Ureter (tissue), 1 donor: Measurements from ENCODE around the gene LHX5. TPM values are rescaled to one million over a fixed set of nuclear protein-coding genes. Genes with fewer than 3 reads are reported as not detected.
A peak's percentile ranks its signal among the peaks of the same experiment; 100 is the strongest.

Experiments used
- DNase-seq: peaks from one replicate; pipeline ENCODE4 v3.0.0-alpha.2; 2020; ENCODE audit warnings: low spot score
- total RNA-seq: library from RNA; stranded (reverse); gene quantifications from one replicate; pipeline ENCODE4 v1.2.4, GENCODE V29; 2023
- donor health status: DM: yes; HTN: yes; CAD: no.

The LHX5 gene
- total RNA-seq, 1 donor from 2014 or later = not detected

DNA sequence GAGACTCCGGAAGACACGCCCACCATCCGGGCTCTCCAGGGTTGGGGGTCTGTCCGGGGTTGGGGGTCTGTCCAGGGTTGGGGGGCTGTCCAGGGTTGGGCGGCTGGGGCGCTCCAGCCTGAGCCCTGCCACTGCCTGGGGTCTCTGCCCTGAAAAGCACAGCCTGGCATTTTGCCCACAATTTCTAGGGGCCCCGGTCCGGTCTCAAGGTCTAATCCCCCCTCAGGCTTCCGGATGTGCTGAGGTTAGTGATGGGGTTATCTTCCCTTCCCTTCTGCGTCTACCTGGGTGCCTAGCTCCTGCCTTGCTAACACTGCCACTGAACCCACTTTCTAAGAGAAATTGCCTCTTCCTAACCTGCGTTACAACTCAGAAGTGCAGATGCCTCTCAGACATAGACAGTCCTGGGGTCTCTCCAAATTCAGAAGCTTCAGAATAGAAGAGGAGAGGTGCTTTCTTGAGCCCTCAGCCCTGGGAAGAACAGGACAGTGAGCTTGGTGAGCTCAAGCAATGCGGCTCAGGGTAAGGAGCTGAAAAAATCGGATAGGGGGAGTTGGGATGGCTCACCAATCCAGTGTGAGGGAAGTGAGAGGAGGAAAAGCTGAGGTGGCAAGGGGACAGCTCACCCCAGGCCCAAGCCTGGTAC lies 5.7 kb downstream of the LHX5 start:
- DNase-seq = no peak

DNA sequence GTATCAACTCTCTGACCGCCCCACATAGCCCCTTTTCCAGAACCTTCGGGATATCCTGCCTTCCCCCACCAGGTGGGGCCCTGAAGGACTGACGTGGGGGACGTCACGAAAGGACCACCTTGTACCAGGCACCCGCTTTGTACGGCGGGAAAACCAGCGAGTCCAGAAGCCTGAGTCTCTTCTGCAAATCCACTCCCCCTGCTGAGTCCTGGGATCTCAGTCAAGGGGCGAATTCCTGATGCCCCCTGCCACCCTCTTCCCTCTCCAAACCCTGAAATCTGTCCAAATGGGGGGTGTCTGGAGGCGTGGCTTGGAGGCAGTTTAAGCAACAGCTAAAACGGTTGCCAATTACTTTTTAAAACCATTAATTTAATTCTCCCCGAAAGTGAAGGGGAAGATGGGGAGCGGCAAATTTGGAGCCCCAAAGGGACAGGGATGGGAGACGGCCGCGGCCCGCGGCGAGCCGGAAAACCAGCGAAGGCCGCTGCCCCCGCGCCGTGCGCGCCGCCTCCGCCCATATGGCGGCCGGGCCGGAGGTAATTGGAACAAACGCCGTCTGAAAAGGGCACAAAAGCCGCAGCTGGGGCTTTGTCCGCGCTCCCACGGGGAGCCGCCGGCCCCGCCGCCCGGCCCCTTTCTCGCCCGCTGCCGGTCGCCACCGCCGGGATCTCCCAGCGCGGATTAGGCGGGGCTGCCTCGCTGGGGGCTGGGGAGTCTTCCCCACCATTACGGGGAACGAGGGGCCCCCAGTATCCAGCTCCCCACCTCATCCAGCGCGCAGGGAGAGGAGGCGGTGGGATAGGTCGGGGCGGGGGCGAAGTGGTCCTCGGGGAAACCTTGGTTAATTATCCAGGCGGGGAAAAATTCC lies 6.6 kb downstream of the LHX5 start:
- DNase-seq = no peak

DNA sequence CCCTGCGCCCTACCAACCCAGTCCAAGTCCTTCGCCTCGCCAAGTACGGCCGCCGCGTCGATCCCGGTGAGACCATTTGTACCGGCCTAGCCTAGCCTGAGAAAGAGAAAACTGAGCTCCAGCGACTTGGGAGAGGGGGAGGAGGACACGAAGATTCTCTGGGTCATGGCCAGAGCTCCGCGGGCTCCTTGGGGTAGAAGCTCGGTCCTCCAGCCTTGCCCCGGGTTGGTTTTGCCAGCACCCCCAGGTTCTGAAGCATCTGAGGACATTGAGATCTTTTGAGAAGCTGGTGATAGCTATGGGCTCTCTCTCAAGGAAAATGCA lies 7.3 kb downstream of the LHX5 start:
- no peak for DNase-seq

DNA sequence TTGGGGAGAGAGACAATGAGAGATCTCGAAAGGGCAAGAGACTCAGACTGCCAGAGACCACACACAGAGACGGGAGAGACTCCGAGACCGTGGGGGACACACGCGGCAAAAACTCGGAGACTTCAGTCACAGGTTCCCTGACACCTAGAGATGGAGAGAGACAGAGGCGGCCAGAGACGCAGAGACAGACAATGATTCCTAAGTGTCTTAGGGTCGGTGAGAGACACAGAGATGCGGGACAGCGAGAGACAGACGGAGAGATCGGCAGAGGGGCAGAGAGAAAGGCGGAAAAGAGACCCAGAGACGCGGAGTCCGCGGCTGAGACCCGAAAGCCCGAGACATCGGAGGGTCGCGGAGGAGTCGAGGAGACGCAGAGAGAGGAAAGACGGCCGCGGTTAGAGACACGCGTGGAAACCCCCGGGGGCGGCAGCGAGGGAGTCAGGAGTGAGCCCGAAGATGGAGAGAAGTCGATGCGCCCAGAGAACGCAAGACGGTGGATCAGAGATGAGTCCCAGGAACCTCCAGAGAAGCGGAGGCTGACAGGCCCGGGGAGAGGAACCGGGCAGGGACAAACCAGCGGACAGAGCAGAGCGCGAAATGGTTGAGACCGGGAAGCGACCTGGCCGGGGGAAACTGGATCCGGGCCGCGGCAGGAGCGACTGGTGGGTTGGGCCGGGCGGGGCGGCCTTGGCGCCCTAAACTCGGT lies 7.8 kb downstream of the LHX5 start:
- no peak for DNase-seq

DNA sequence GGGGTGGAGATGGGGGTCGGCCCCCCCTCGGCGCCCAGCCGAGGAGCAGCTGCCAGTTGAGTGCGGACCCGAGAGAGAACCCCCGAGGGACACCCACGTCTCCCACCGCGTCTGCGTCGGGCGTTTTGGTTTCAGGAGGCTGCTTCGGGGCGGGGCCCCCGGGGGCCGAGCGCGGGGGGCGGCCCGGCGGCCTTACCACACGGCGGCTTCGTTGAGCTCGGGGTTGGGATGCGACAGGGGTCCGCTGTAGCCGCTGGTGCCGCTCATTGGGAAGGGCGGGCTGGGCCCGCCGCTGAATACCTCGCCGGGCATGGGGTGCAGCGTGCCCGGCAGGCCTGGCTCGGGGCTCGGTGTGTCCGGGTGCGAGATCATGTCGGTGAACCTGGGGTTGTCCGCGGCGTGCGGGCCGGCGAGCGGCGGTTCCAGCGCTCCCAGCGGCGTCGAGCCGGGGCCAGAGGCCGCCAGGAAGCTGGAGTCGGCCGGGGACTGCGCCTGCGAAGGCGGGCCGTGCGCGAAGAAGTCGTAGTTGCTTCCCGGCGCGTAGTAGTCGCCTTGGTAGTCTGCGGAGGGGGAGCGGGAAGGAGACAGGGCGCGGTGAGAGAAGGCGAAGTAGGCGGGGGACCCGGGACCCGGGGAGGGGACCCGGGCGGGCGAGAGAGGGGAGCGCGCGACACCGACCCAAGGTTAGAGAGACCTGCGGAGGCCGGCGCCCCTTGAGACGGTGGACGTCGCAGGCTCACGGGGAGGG lies 8.5 kb downstream of the LHX5 start:
- DNase-seq = no peak

DNA sequence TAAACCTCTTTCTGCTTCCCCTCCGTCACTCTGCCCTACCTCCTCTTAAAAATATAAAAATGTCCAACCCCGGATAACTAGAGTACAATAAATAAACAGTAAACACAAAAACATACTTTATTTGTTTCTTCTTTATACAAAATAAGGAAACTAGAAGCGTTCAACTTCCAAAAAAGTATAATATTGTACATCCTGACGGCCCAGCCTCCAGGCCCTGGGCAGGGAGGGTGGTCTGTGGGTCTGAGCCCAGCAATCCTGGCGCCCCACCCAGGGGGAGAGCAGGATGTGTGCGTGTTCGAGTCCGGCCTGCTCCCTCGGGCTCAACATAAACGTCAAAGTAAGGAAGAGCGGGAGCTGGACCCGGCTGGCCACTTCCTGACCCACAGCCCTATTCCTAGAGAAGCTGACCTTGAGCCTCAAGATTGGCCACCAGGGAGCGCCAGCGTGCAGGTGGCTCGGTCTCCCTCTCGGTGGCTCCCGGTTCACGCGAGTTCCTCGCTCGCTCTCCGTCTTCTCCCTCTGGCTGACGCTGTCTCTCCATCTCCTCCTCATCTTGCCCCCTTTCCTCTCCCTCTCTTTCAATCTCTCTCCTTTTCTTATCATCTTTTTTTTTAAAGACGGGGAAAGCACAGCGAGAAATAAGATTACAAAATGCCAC lies 9.4 kb downstream of the LHX5 start:
- peak; percentile 73 for DNase-seq

DNA sequence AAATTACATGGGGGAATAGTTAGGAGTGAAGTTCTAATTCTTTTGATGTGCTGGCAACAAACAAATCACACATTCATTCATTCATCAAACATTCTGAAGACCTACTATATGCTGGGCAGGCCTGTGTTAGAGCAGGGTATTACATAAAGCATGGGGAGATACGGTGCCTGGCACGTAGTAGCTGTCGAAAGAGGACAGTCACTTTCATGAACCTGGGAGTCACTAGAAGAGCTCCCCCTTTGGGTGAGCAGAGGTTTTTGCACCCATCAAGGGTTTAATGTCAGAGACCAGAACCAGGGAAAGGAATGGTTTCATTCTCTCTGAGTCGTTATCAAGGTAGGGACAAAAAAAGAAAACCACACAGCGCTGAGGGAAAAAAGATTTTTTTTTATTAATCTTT lies 10.0 kb downstream of the LHX5 start:
- DNase-seq = no peak

DNA sequence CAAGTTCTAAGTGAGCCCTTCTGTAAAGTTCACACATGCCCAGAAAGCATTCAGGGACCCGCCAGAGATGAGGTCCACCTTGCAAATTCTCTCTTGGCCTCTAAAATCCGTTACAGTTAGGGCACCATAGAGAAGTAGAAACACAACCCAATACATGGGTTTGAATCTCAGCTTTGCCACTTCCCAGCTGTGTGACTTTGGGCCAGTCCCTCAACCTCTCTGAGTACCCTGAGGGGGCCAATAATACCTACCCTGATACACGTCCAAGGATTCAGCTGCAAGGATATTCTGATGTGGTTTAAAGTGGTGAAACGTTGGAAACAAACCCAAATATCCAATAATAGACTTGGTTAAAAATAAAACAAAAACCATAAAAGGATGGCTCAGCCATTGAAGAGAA lies 11.7 kb downstream of the LHX5 start:
- DNase-seq = no peak

DNA sequence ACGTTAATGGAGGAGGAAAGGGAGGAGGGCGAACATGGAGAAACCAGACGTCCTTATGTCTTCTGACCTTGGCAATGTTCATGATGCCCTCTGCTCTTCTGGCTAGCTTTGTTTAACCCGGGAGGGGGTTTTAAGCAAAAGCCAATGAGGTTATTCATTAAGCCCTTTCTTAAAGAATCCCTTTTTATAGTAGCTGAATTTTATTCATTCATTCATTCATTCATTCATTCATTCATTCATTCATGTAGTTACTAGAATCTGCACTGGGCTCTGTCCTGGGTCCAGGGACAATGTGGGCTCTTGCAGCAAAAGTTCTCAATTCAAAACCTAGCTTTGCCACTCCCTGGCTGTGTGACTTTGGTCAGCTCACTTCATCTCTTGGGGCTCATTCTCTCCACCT lies 14.0 kb downstream of the LHX5 start:
- no peak for DNase-seq

DNA sequence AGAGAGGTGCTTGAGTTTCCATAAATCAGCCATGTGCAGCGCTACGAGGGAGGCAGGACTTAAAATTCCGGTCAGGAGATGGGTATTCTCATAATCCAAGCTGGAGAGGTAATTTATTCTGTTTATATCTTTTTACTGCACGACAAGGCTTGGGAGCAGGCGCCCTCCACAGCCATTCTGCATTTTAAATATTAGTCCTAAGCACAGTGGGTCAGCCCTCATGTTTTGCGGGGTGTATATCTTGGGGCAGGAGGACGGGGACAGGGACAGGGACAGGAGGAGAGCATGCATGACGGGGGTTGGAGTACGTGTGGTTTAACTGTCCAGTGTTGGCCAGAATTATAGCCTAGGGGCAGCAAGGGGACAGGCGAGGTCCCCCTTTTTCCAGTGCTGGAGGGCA lies 14.5 kb downstream of the LHX5 start:
- no peak for DNase-seq

DNA sequence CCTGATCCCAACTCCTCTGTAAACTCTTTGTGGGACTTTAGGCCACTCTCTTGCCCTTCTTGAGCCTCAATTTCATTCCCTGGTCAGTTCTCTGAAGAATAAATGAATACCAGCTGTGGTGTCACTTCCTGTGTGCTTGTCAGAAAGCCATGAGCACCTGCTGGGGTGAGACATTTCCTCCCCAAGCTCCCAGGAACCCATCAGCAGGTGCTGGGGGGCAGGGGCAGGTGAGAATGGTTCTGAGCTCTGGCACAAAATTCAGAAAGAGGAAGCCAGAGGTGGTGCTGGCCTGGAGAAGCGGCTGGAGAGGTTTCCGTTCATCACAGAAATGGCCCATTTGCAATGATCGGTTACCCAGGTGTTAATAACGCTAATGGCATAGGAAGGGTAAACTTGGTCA lies 14.9 kb downstream of the LHX5 start:
- DNase-seq = no peak

DNA sequence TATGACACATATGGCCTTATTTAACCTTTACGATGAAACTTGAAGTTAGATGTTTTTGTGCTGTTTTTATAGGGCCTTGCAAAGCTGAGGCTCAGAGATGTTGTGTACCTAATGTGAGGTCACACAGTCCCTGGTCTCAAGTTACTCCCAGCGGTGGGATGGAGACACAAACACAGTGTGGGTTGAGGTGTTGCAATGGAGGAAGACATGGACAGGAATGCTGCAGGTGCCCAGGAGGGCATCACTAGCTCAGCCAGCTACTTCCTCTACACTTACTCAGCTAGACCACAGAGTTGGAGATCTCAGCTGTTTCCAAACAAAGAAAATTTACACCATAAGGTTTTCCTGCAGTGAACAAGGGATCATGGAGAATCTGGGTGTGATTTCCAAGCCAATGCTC lies 15.5 kb downstream of the LHX5 start:
- no peak for DNase-seq

DNA sequence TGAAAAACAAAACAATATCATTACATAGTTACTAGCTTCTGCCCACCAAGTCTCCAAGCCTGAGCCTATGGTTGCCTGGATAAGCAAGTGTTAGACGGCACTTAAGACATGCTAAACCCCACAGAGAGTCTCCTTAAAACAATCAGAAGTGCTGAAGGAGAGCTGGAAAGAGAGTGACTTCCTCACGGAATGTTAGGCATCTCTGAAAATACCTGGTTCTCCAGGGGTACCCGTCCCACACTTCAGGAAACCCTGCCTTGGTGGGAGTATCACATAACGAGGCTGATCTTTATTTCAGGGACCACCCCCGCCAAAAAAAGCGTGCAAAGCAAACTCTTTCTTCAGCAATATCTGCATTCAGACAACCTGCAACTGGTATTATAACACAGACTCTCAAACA lies 18.3 kb downstream of the LHX5 start:
- DNase-seq = no peak

DNA sequence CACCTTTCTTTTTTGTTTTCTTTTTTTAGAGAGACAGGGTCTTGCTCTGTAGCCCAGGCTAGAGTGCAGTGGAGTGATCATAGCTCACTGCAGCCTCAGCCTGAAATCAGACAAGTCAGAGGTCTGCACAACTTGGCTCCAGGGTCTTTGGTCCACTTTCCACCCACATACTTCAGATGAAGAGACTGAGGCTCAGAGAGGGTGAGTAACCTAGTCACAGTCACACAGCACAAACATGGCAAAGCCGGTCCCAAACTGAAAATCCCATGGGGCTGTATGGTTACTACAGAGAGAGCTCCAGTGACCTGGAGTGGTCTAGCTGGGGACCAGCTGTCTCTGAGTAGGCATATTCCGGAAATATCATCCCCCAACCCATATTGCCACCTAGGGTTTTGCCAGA lies 19.2 kb downstream of the LHX5 start:
- DNase-seq = no peak

DNA sequence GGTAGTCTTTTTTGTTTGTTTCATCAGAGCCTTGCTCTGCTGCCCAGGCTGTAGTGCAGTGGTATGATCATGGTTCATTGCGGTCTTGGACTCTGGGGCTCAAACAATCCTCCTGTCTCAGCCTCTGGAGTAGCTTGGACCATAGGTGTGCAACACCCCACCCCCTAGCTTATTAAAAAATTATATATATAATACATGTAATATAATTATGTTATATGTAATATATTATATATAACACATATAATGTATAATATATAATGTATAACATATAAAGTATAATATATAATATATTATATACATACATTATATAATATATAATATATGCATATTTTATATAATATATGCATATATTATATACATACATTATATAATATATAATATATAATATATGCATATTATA lies 21.8 kb downstream of the LHX5 start:
- no peak for DNase-seq

DNA sequence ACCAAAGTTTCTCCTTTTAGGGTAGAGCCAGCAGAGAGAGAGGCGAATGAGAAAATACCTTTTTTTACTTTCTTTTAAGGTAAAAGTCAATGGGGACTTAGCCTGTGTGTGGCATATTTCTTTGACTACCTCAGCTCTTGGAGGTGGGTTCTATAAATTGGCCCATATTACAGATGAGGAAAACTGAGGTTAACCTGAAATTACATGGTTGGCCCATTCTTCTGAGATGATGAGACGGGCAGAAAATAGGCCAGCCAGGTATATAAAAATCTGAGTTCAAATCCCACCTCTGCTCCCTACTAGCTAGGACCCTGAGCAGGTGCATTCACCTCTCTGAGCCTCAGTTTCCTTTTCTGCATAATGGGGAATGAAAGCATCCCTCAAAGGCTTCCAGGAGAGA lies 22.4 kb downstream of the LHX5 start:
- DNase-seq = no peak

DNA sequence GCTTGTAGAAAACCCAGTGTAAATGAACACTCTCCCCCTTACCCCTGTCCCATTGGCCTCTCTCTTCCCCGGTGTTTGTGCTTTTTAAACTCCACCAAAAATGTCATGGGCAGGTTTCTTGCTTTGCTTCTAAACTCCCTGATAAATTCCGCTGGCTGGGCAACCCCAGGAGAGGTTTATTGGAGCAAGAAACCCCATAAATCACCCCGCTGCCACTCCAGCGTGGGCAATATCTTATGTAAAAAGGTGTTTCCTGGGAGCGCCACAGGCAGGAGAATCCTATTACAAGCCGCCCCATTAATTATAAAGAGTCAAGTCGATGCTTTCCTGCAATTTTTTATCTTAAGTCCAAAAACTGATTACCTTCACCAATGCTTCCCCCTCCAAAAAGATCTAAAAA lies 22.8 kb downstream of the LHX5 start:
- DNase-seq = no peak

DNA sequence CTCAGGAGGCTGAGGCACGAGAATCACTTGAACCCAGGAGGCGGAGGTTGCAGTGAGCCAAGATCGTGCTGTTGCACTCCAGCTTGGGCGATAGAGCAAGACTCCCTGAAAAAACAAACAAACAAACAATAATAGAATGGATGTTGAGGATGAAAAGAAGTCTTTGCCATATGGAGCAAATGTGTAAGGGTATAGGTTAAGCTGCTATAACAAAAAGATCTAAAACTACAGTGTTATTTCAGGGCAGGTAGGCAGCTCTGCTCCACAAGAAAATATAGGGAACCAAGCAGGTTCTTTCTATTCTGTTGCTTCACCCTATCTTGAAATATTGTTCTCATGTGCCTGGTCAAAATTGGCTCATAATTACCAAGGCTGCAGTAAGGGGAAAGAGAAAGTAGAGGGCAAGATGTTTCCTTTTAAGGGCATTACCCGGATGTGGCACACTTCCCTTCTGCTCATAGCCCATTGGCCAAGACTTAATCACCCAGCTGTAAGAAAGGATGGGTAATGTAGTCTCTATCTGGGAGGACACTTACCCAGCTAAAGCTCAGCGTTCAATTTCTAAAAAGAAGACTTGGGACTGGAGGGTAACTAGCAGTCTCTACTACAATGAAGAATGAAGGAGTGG lies 26.0 kb downstream of the LHX5 start:
- DNase-seq = no peak

DNA sequence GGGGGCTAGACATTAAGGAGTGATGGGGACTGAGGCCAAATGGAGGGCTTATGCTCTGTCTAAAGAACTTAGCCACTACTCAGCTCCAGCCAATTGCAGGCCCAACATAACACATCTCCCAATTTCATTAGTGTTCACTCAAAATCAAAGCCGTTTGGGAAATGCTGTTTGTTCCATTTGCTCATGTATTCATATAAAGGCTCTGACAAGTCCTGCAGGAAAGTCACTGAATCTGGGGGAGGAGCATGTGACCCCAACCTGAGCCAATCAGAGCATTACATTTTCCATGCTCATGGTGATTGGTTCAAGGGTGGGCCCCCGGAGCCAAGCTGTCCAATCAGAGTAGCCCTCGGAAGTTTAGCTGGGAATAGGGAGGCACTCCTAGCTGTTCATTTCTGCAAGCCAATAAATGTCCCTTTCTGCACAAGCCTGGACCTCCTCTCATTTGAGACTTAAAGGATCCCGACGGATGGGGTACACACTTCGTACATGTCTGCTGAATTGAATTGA lies 28.6 kb downstream of the LHX5 start:
- DNase-seq = no peak

DNA sequence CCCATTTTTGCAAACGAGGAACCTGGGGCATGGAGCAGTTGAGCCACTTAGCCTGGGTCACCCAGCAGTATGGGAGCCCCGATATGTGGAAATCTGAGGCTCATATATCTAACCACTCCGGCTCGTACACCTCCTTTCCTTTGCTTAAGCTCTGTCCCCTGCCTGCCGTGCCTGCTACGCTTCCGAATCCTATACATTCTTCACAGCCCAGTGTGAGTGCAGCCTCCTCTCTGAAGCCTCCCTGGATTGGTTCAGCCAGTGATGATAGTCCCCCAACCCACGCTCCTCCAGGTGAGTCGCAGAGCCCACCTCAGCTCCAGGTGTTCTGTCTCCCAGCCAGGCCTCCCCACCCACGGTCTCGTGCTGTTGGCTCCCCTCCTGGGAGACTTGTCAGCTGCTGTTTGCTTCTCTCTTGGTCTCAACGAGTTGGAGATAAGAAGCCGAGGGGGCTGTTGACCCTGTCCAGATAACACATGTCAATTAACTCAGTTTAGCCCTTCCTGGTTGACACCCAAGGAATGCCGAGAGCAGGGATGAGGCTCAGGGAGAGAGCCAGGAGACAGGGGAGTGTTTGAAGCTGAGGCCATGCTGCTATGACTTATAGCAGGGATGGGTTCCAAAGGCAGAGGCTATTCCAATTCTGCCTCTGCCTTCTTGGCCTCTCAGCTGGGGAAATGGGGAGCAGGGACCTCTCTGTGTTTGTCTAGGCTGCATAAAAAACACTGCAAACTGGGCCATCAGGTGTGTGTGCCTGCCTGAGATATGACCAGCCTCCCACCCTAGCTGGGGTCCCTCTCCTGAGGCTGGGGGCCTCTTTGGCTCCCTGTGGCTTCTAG lies 30.5 kb downstream of the LHX5 start:
- DNase-seq = no peak
